Prostate gland (tissue), 2 donors: ENCODE data around the gene KATNAL2.

Source experiments
- POLR2A ChIP-seq: fragments of 450-650 bp; IDR thresholded peaks from one replicate; pipeline ENCODE4 v1.6.1; 2016; ENCODE audit warnings: antibody characterized with exemption, mild to moderate bottlenecking
- POLR2AphosphoS5 ChIP-seq: sonication (generic); formaldehyde crosslinking; IDR thresholded peaks from one replicate; pipeline ENCODE4 v1.6.1; 2017; ENCODE audit warnings: antibody characterized with exemption
- TF ChIP-seq, protein P1 (sequence below), 4 experiments: fragments of 200-600 bp in 2 of 4; fragments of 450-650 bp in 2 of 4; sonication (generic) in 2 of 4; IDR thresholded peaks; 1 replicate in 3 of 4; 2 replicates in 1 of 4; pipeline ENCODE4 v1.5.1; 2016 to 2019; ENCODE audit warnings: antibody characterized with exemption in 4 of 4, mild to moderate bottlenecking in 2 of 4, moderate library complexity in 2 of 4

DNA sequence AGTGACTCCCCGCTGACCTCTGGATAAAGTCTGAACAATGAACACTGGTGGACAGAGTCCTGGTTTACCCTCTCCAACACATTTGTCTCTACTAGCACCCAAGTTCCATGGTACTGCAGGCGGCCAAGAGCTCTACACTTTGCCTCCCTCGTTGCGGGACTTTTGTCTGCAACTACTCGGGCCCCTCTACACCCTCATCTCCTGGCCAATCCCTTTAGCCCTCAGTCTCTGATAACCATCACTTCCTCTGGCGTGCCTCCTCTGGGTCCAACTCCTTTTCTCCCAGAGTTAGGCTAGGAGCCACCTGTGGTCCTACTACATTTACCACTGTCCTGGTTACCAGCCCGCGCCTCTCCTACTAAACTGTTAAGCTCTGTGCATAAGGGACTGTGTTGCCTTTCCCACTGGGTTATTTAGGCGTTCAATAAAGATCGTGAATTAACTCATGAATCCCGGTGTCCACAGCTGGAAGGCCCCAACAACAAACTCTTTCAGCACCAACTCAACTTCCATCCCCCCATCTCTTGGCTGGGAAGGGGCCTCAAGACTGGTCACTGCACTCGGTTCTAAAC is 232.1 kb downstream of the KATNAL2 start:
- TF ChIP-seq, protein P1, sequence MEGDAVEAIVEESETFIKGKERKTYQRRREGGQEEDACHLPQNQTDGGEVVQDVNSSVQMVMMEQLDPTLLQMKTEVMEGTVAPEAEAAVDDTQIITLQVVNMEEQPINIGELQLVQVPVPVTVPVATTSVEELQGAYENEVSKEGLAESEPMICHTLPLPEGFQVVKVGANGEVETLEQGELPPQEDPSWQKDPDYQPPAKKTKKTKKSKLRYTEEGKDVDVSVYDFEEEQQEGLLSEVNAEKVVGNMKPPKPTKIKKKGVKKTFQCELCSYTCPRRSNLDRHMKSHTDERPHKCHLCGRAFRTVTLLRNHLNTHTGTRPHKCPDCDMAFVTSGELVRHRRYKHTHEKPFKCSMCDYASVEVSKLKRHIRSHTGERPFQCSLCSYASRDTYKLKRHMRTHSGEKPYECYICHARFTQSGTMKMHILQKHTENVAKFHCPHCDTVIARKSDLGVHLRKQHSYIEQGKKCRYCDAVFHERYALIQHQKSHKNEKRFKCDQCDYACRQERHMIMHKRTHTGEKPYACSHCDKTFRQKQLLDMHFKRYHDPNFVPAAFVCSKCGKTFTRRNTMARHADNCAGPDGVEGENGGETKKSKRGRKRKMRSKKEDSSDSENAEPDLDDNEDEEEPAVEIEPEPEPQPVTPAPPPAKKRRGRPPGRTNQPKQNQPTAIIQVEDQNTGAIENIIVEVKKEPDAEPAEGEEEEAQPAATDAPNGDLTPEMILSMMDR (IDR thresholded peaks at IDR 0.05), result no peak
- TF ChIP-seq POLR2AphosphoS5 (no peak), POLR2A (no peak)
